Adrenal gland (tissue), 12 donors: Measurements from ENCODE around the gene ARHGAP6. TPM values are rescaled to one million over a fixed set of nuclear protein-coding genes. Genes with fewer than 3 reads are reported as not detected.

Experiments used
- DNase-seq, 7 donors: peaks; one replicate each; pipeline ENCODE4 v3.0.0-alpha.2; 2019 to 2020
- H3K27ac ChIP-seq, 5 donors: fragments of 200-600 bp; sonication (generic) in 4 of 5; 1 replicate in 3 of 5; 2 replicates in 2 of 5; pipeline versions ENCODE4 v1.5.1 to v1.8.0; 2016 to 2020; ENCODE audit warnings: mild to moderate bottlenecking in 1 of 5
- H3K27me3 ChIP-seq: fragments of 200-600 bp; 2 replicates; pipeline ENCODE4 v1.8.0; 2021
- H3K36me3 ChIP-seq, 2 donors: fragments of 200-600 bp; replicated peaks in 1 of 2; 1 replicate in 1 of 2; 2 replicates in 1 of 2; pipeline versions ENCODE4 v1.5.1 to v1.8.0; 2018 to 2022
- H3K4me1 ChIP-seq, 2 donors: fragments of 200-600 bp; replicated peaks in 1 of 2; 1 replicate in 1 of 2; 2 replicates in 1 of 2; pipeline versions ENCODE4 v1.5.1 to v1.8.0; 2018 to 2021
- H3K4me3 ChIP-seq, 4 donors: fragments of 200-600 bp; sonication (generic) in 3 of 4; one replicate each; pipeline ENCODE4 v1.5.1; 2016 to 2018
- H3K9me3 ChIP-seq, 3 donors: fragments of 200-600 bp; sonication (generic) in 1 of 3; replicated peaks in 1 of 3; 1 replicate in 2 of 3; 2 replicates in 1 of 3; pipeline versions ENCODE4 v1.5.1 to v1.8.0; 2016 to 2021
- POLR2A ChIP-seq, 2 donors: fragments of 450-650 bp; IDR thresholded peaks; one replicate each; pipeline ENCODE4 v1.6.1; 2017; ENCODE audit warnings: antibody characterized with exemption in 2 of 2, mild to moderate bottlenecking in 2 of 2, moderate library complexity in 1 of 2
- WGBS, 4 donors: extraction: QIAGEN DNeasy Blood & Tissue Kit in 2 of 4; methylation state at CpG; one replicate each; pipeline versions ENCODE4 v1.1.5 to v1.1.7; 2013 to 2017; 5-methylcytosine and 5-hydroxymethylcytosine counted together
- intact Hi-C, 2 donors: fragments of 100-400 bp; cut with DNase I; formaldehyde crosslinking; loops; one replicate each; pipeline versions ENCODE4 v1.14.1 to v1.15.0; 2022 to 2023
- polyA plus RNA-seq, 3 donors: library from polyadenylated mRNA; stranded (reverse); fragments of 200-250 nt in 2 of 3; fragments of 350-450 nt in 1 of 3; fragmentation: Illumina TruSeq in 1 of 3; extraction: RNeasy Lipid Tissue Mini Kit (QIAGEN cat#74804) in 1 of 3; gene quantifications; one replicate each; pipeline ENCODE4 v1.2.3, GENCODE V29; 2013 to 2014
- total RNA-seq, 9 donors: library from RNA; depleted of rRNA in 4 of 9; stranded (reverse); fragments of >200 nt in 4 of 9; fragments of 120-200 nt in 1 of 9; fragmentation: NEBNext Ultra II Directional in 1 of 9; extraction: Animal tissue kit (Norgen Biotek cat#: 25700) in 1 of 9; gene quantifications; one replicate each; pipeline versions ENCODE4 v1.1.0 to v1.2.4, GENCODE V29; 2013 to 2023
- TF ChIP-seq, protein P1 (sequence below), 6 experiments: fragments of 450-650 bp in 4 of 6; fragments of 200-600 bp in 2 of 6; sonication (generic) in 1 of 6; IDR thresholded peaks; 1 replicate in 5 of 6; 2 replicates in 1 of 6; pipeline versions ENCODE4 v1.5.1 to v1.8.0; 2016 to 2021; ENCODE audit warnings: antibody characterized with exemption in 6 of 6, mild to moderate bottlenecking in 2 of 6, moderate library complexity in 1 of 6
- donor health status: healthy with polysubstance abuse.
- donor health status: Bipolar disorder and iron deficiency.
- donor health status: DM: yes; HTN: yes; CAD: no.
- donor health status: DM: no; HTN: no; CAD: no.
- donor health status: DM: no; HTN: no; CAD: no.
- donor health status: DM: yes; HTN: yes; CAD: no.

The ARHGAP6 gene
- total and polyA plus RNA-seq, 12 donors, result 0.78 to 4.2 (median 2.7) TPM

DNA sequence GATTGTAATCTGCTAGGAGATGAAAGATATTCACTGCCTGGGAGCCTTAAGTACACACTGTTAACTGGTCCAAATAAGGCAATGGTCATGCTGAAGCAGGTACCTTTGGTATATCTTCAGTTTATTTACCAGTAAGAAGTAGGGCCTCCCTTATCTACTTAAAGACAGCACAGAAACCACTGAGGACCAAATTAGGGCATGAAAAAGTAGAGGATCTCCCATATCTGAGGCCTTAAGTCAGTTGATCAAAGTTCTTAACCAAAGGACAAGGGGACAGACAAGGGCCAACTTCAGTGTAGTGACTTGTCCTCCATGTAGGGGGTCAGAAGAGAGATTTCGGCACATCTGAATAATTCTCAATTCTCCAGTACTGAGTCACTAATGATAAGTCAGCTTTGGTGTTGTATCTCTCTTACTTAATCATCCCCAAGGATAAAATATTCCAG is 313.4 kb downstream of the ARHGAP6 start:
- WGBS, 4 donors, result 29 to 63% (median 56%) methylated on average over 1 of the region's 1 CpG
- Histone ChIP-seq H3K27ac (no peak overlapping the region), H3K9me3 (no peaks in the 10 kb centered on the region), H3K36me3 (no peaks in the 10 kb centered on the region), H3K4me3 (no peak overlapping the region), H3K4me1 (no peaks in the 10 kb centered on the region), H3K27me3 (peaks cover 4% of the 10 kb centered on the region)
- TF ChIP-seq, protein P1, sequence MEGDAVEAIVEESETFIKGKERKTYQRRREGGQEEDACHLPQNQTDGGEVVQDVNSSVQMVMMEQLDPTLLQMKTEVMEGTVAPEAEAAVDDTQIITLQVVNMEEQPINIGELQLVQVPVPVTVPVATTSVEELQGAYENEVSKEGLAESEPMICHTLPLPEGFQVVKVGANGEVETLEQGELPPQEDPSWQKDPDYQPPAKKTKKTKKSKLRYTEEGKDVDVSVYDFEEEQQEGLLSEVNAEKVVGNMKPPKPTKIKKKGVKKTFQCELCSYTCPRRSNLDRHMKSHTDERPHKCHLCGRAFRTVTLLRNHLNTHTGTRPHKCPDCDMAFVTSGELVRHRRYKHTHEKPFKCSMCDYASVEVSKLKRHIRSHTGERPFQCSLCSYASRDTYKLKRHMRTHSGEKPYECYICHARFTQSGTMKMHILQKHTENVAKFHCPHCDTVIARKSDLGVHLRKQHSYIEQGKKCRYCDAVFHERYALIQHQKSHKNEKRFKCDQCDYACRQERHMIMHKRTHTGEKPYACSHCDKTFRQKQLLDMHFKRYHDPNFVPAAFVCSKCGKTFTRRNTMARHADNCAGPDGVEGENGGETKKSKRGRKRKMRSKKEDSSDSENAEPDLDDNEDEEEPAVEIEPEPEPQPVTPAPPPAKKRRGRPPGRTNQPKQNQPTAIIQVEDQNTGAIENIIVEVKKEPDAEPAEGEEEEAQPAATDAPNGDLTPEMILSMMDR (IDR thresholded peaks at IDR 0.05), result no peak
- TF ChIP-seq POLR2A (IDR thresholded peaks at IDR 0.05), result no peak
- intact Hi-C loops, result no loop called here
- DNase-seq, result no peak

DNA sequence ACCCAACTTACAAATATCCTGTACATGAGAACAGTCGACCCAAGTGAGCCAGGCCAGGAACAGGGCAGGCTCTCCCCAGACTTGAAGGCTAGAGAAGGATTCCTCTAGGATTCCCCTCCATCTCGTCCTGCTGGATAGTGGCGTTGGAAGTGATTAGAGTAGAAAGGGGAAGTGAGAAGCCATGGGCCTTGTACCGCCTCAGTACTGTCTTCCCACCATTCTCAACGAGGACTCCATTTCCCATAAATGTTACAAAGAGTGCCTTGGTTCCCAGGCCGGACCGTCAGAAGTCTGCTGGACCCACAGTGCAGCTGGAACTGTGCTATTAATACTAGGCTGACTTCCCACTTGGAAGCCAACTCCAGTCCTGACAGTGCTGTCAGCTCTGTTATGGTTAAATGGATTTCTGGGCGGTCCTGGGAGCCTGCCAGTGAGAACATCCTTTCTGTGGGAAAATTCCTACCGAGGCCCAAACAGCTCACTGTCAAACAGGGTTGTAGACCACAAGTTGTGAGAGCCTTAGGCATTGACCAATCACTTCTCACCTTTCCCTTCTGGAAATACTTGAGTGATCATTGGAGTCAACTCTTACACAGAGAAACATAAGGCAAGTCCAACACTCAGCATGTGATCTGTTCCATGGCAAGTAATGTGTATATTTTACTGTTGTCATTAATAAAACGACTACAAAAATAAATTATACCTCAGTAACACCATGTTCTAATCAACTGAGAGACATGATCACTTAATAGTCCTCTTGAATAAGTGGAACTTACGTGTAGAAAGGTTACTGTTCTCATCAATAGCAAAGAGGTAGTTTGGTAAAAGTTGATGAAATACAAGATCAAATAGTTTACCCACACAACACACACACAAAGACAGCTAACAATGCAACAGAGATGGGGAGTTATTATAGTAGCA is 314.1 kb downstream of the ARHGAP6 start:
- Histone ChIP-seq H3K27me3 (peaks cover 4% of the 10 kb centered on the region), H3K9me3 (no peaks in the 10 kb centered on the region), H3K27ac (peak overlapping the region in 2 of 5 donors; percentile 30 to 65), H3K36me3 (no peaks in the 10 kb centered on the region), H3K4me1 (no peaks in the 10 kb centered on the region), H3K4me3 (no peak overlapping the region)
- DNase-seq, result peak in 5 of 7 donors; percentile 14 to 61 (median 21)
- intact Hi-C loops, result no loop called here
- TF ChIP-seq, protein P1 (IDR thresholded peaks at IDR 0.05), result no peak
- peak in 1 of 2 donors; percentile 9 for TF ChIP-seq POLR2A (IDR thresholded peaks at IDR 0.05)
- 28 to 48% (median 39%) methylated on average over 9 to 11 of the region's 11 CpGs for WGBS, 4 donors

DNA sequence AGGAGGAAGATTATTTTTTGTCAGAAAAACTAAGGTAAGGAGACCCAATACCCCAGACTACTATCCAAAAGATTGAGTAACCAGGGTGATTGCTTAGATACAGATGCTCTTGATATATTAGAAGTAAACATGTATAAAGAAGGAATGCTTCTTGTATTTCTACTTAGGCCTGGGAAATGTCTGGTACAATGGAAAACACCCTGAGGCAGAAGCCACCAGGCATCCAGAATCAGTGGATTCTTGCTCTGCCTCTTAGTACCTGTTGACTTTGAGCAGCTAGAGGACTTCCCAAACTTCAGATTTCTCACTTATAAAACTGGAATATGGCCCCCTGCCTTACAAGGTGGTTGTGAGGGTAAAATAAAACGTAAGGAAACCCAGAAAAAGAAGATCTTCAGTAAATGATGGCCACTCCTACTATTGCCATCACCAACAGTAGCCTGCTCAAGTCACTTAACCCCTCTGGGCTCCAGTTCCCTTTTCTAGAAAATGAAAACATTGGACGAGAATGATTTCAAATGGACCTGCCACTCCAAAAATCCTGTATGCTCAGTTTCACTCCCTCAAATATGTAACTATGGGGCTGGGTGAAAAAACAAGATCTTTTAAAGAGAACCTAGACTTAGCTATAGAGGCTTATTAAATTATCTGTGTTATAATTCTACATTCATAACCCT is 315.9 kb downstream of the ARHGAP6 start:
- peaks cover 8% of the 10 kb centered on the region for H3K27me3 ChIP-seq
- H3K9me3 ChIP-seq, result no peaks in the 10 kb centered on the region
- WGBS, 4 donors, result 27 to 54% (median 40%) methylated on average over 2 of the region's 2 CpGs
- no peak overlapping the region for H3K27ac ChIP-seq
- H3K4me3 ChIP-seq, result no peak overlapping the region
- H3K4me1 ChIP-seq, result no peaks in the 10 kb centered on the region
- TF ChIP-seq, protein P1 (IDR thresholded peaks at IDR 0.05), result no peak
- TF ChIP-seq POLR2A (IDR thresholded peaks at IDR 0.05), result no peak
- H3K36me3 ChIP-seq, result no peaks in the 10 kb centered on the region
- DNase-seq, result no peak
- intact Hi-C loops, result no loop called here

DNA sequence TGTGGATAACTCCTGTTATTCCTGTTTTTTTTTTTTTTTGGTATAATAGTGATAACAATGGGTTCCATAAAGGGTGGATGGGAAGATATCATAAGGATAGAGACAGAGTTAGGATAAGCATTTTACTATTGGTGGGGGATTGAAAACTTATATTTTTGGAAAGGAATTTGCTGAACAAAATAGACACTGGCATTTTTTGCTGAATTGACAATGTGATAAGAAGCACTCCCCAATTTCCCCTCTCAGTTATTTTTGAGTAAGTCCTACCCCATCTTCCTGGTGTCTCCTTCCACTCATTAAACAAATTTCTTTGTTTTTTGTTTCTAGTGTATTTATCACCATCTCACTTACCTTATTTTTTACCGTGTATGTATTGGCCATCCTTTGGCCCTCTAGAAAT is 316.7 kb downstream of the ARHGAP6 start:
- H3K27me3 ChIP-seq, result peaks cover 8% of the 10 kb centered on the region
- H3K36me3 ChIP-seq, result no peaks in the 10 kb centered on the region
- no peak overlapping the region for H3K4me3 ChIP-seq
- no peak overlapping the region for H3K27ac ChIP-seq
- intact Hi-C loops, result no loop called here
- no peak for TF ChIP-seq POLR2A (IDR thresholded peaks at IDR 0.05)
- TF ChIP-seq, protein P1 (IDR thresholded peaks at IDR 0.05), result no peak
- WGBS, 4 donors, result 55 to 92% (median 76%) methylated on average over 1 of the region's 1 CpG
- H3K9me3 ChIP-seq, result no peaks in the 10 kb centered on the region
- H3K4me1 ChIP-seq, result no peaks in the 10 kb centered on the region
- no peak for DNase-seq
